VCaP (cell line): ENCODE measurements around the gene RESF1.

Experiments
- H3K27ac ChIP-seq: fragments of 450-650 bp; 2 replicates; pipeline ENCODE4 v1.5.1; 2017
- TF ChIP-seq, protein P1 (sequence below): fragments of 450-650 bp; conservative IDR thresholded peaks from 2 replicates; pipeline ENCODE4 v1.5.1; 2017; ENCODE audit warnings: mild to moderate bottlenecking, moderate library complexity

RESF1 gene, protein sequence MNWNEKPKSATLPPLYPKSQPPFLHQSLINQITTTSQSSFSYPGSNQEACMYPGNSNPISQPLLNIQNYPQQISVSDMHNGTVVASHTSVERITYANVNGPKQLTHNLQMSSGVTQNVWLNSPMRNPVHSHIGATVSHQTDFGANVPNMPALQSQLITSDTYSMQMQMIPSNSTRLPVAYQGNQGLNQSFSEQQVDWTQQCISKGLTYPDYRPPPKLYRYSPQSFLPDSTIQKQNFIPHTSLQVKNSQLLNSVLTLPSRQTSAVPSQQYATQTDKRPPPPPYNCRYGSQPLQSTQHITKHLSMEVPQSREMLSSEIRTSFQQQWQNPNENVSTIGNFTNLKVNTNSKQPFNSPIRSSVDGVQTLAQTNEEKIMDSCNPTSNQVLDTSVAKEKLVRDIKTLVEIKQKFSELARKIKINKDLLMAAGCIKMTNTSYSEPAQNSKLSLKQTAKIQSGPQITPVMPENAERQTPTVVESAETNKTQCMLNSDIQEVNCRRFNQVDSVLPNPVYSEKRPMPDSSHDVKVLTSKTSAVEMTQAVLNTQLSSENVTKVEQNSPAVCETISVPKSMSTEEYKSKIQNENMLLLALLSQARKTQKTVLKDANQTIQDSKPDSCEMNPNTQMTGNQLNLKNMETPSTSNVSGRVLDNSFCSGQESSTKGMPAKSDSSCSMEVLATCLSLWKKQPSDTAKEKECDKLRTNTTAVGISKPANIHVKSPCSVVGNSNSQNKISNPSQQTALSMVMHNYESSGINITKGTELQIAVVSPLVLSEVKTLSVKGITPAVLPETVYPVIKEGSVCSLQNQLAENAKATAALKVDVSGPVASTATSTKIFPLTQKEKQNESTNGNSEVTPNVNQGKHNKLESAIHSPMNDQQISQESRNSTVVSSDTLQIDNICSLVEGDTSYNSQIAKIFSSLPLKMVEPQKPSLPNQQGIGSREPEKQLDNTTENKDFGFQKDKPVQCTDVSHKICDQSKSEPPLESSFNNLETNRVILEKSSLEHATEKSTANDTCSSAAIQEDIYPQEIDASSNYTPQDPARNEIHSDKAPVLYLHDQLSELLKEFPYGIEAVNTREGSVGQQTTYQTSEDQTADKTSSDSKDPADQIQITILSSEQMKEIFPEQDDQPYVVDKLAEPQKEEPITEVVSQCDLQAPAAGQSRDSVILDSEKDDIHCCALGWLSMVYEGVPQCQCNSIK (N-terminal part only)

DNA sequence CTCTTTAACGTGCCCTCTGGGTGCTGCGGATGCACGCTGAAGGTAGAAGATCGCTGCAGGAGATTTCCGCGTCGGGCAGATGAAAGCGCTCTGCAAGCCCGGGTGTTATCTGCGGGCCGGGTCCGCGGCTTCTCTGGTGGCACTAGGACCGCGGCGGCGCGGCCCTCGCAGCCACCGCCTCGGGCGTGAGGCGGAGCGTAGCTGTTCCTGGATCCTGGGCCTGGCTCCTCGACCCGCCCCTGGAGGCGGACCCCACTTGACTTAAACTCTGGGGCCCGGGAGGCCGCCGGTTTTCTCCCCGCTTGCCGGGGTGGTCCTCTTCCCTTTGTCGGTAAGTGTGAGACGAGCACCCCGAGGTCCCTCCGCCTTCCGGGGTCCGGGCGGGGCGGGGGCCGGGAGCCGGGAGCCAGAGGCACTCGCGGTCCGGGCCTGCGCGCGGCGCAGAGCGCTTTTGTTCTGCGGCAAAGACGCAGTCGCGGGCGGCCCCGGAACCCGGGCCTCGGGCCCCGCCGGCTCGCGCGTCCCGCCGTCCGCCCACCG lies at the start of gene RESF1:
Gene RESF1 (plus strand): TSS at position 255 of the 540 bp plus-strand sequence. CDS start 21,541 bp downstream, outside the sequence.
- TF ChIP-seq, protein P1, sequence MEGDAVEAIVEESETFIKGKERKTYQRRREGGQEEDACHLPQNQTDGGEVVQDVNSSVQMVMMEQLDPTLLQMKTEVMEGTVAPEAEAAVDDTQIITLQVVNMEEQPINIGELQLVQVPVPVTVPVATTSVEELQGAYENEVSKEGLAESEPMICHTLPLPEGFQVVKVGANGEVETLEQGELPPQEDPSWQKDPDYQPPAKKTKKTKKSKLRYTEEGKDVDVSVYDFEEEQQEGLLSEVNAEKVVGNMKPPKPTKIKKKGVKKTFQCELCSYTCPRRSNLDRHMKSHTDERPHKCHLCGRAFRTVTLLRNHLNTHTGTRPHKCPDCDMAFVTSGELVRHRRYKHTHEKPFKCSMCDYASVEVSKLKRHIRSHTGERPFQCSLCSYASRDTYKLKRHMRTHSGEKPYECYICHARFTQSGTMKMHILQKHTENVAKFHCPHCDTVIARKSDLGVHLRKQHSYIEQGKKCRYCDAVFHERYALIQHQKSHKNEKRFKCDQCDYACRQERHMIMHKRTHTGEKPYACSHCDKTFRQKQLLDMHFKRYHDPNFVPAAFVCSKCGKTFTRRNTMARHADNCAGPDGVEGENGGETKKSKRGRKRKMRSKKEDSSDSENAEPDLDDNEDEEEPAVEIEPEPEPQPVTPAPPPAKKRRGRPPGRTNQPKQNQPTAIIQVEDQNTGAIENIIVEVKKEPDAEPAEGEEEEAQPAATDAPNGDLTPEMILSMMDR: no peak
- peak within 1 kb of the TSS; percentile 96 for H3K27ac ChIP-seq

DNA sequence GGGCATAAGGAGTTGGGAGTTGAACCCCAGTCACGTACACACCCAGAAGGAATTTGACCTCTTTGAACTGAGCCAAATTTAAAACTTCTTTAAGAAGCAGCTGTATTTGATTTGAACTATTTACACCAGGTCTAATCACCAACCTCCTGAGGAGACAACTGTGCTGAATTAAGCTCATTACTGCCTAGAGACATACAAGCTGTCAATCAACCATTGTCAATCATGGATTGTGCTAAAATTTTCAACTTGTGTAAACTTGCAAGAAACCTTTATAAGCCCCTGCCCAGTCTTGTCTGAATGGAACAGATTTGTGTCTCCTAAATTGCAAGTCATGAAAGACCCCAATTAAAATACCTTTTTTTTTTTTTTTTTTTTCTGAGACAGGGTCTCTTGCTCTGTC lies 44.3 kb upstream of the RESF1 start:
- no peak overlapping the region for H3K27ac ChIP-seq
- TF ChIP-seq, protein P1: no peak

DNA sequence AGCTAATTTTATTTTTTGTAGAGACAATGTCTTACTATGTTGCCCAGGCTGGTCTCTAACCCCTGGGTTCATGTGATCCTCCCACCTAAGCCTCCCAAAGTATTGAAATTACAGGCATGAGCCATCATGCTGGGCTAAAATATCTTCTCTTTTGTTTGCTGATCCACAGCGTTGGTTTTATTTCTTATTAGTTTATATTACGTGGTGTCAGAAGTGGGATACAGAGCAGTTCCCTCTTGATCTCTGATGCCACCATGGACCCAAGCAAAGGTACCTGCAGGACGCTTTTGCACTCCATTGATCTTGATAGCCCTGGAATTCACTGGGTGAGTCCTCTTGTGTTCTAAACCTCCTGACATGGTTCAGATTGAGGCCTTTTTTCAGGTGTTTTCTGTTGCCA lies 43.8 kb upstream of the RESF1 start:
- H3K27ac ChIP-seq: no peak overlapping the region
- TF ChIP-seq, protein P1: no peak

DNA sequence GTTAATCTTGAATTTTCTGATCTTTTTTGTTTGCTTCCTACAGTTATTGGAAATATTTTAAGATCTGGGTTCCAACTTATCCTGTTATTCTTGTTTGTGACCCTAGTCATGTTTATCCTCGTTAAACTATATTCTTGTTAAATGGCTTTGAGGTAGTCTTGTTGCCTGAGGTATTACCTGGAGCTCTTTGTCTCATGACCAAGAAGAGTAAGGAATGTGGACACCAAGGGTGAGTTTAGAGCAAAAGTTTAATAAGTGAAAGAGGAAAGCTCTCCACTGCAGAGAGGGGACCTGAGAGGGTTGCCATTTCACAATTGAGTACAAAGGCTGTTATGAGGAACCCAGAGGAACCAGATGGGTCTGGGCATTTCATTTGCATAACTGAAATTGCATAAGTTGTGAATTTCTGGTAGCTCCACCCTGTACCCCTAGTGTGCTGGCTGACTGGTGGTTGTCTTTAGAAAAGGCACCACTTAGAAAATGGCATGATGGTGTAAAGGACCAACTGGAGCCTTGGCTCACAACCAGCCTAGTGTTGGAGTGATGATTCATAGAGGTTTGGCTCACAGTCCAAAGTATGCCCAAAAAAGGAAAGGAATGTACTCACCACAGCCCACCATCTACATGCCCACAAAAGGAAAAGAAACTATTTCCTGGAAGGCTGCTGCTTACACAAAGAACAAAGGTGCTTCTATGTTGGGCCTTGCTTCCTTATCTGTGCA lies 36.7 kb upstream of the RESF1 start:
- H3K27ac ChIP-seq: no peak overlapping the region
- TF ChIP-seq, protein P1: no peak

DNA sequence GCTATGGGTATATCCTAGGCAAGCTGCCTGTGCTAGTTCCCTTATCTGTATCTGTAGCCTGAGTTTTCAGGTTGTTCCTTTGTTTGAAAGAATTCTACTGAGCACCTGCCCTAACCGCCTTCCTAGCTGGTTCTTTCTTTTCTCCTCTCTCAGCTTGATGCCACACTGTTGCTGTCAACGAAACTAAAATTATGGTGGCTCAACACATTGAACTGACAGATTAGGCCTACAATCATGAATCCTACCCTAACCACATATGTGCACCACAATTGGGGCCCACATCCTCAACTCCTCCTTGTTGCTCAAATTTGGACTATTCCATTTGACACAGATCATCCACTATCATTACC lies 36.2 kb upstream of the RESF1 start:
- TF ChIP-seq, protein P1: no peak
- no peak overlapping the region for H3K27ac ChIP-seq

DNA sequence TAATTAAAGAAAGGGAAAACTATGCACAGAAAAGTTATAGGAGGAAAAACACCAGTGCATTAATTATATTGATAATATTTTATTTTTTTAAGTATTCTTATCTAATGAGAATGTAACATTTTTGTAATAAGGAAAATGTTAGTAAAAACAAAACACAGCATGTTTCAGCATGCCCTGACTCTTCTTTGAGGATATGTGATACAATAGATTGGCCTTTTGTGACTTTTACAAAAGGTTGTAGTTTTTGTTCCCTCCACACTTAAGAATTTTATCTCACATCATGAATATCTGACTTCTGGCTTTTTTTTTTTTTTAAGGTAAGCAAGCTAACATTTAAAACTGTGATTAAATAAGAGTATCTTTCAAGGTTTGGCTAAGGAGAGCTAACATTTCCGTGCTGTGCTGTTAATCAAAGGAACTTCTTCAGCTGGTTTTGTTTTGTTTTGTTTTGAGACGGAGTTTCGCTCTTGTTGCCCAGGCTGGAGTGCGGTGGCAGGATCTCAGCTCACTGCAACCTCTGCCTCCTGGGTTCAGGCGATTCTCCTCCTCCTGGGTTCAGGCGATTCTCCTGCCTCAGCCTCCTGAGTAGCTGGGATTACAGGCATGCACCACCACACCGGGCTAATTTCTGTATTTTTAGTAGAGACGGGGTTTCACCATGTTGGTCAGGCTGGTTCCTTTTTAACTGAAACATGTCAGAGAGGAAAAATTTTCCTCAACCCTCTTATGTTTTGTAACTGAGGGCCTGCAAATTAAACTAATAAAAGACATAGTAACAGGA lies 30.8 kb upstream of the RESF1 start:
- TF ChIP-seq, protein P1: no peak
- no peak overlapping the region for H3K27ac ChIP-seq
